ENCODE measurements around the gene OSBPL8.

DNA sequence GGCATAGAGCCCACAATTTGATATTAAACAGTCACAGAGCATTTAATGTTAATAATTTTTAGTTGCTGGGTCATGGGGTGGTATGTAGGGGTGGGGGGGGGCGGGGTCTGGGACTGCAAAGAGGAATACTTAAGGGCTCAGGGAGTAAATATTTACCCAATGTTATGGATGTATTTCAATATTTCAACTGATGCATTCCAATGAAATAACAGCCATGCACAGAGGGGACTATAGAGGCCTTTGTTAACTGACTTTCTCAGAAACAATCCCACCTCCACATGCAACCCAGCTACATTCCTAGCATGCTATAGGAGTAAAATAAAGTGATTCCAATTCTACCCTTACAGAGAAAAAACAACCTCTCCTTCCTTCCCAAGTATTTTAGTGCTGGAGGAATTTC is 203.5 kb downstream of the OSBPL8 start:
- no peak for TF ChIP-seq CTCF (conservative IDR thresholded peaks at IDR 0.05 in 1 of 2, IDR thresholded peaks at IDR 0.05 in 1 of 2; ENCODE audit: low read depth in 1 of 2, low read length in 2 of 2)
- TF ChIP-seq EZH2 (IDR thresholded peaks at IDR 0.05; ENCODE audit: low read length, missing control alignments): no peak
